Astrocyte (in vitro differentiated cells and primary cell): ENCODE results near the gene JPH3. TPM values are rescaled to one million over a fixed set of nuclear protein-coding genes. Genes with fewer than 3 reads are reported as not detected.

Experiments used
- DNase-seq: peaks from one replicate; pipeline ENCODE4 v3.0.0-alpha.2; 2010; ENCODE audit warnings: low read depth
- FAIRE-seq: peaks from 2 replicates; lab custom pipeline; 2011; peaks lifted over from hg19 to GRCh38; lab: Jason Lieb, UNC
- H2AFZ ChIP-seq: 2 replicates; pipeline ENCODE4 v1.6.0; 2012; ENCODE audit warnings: low read depth, low read length, inconsistent platforms
- H3K27ac ChIP-seq: 2 replicates; pipeline ENCODE4 v1.5.1; 2011; ENCODE audit warnings: low read depth, low read length, inconsistent platforms
- H3K27me3 ChIP-seq: 2 replicates; pipeline ENCODE4 v1.6.0; 2011; ENCODE audit warnings: low read length, inconsistent platforms; ENCODE audit not compliant: insufficient read depth
- H3K36me3 ChIP-seq: 2 replicates; pipeline ENCODE4 v1.5.1; 2011; ENCODE audit warnings: low read length, inconsistent platforms; ENCODE audit not compliant: insufficient read depth
- H3K4me1 ChIP-seq: 2 replicates; pipeline ENCODE4 v1.5.1; 2011; ENCODE audit warnings: low read length, inconsistent platforms; ENCODE audit not compliant: insufficient read depth
- H3K4me2 ChIP-seq: 2 replicates; pipeline ENCODE4 v1.6.0; 2012; ENCODE audit warnings: low read length, inconsistent platforms
- H3K4me3 ChIP-seq: 2 replicates; pipeline ENCODE4 v1.5.1; 2011; ENCODE audit warnings: low read depth, mild to moderate bottlenecking, low read length, inconsistent platforms; ENCODE audit not compliant: insufficient read depth
- H3K79me2 ChIP-seq: 2 replicates; pipeline ENCODE4 v1.6.0; 2012; ENCODE audit warnings: mild to moderate bottlenecking, low read length, inconsistent platforms; ENCODE audit not compliant: insufficient read depth
- H3K9ac ChIP-seq: 2 replicates; pipeline ENCODE4 v1.6.0; 2012; ENCODE audit warnings: mild to moderate bottlenecking, low read length, inconsistent platforms
- H3K9me3 ChIP-seq: 2 replicates; pipeline ENCODE4 v1.5.1; 2012; ENCODE audit warnings: low read depth, mild to moderate bottlenecking, low read length, inconsistent platforms; ENCODE audit not compliant: insufficient read depth
- H4K20me1 ChIP-seq: 2 replicates; pipeline ENCODE4 v1.6.0; 2012; ENCODE audit warnings: low read length, inconsistent platforms; ENCODE audit not compliant: insufficient read depth
- H3K27ac Mint-ChIP-seq: one replicate; pipeline ENCODE4 v1.8.0; 2021; ENCODE audit warnings: mild to moderate bottlenecking, mixed read lengths; ENCODE audit not compliant: unreplicated experiment
- H3K27me3 Mint-ChIP-seq: one replicate; pipeline ENCODE4 v1.8.0; 2021; ENCODE audit warnings: low read depth, mixed read lengths; ENCODE audit not compliant: unreplicated experiment
- H3K36me3 Mint-ChIP-seq: one replicate; pipeline ENCODE4 v1.8.0; 2021; ENCODE audit warnings: low read depth, mixed read lengths; ENCODE audit not compliant: unreplicated experiment
- H3K4me1 Mint-ChIP-seq: one replicate; pipeline ENCODE4 v1.8.0; 2021; ENCODE audit warnings: low read depth, mixed read lengths; ENCODE audit not compliant: unreplicated experiment
- H3K4me3 Mint-ChIP-seq: one replicate; pipeline ENCODE4 v1.8.0; 2021; ENCODE audit warnings: mild to moderate bottlenecking, moderate library complexity, mixed read lengths; ENCODE audit not compliant: unreplicated experiment
- H3K9me3 Mint-ChIP-seq: one replicate; pipeline ENCODE4 v1.8.0; 2021; ENCODE audit warnings: mild to moderate bottlenecking, mixed read lengths; ENCODE audit not compliant: unreplicated experiment
- CTCF ChIP-seq: IDR thresholded peaks from 2 replicates; pipeline ENCODE4 v1.5.1; 2011; ENCODE audit warnings: low read depth, mild to moderate bottlenecking, inconsistent platforms, low read length, moderate library complexity; ENCODE audit not compliant: insufficient read depth
- EZH2 ChIP-seq: IDR thresholded peaks from 2 replicates; pipeline ENCODE4 v1.6.1; 2012; ENCODE audit warnings: mild to moderate bottlenecking, low read length, inconsistent platforms; ENCODE audit not compliant: insufficient read depth
- total RNA-seq: library from RNA; stranded (reverse); gene quantifications from 2 replicates; pipeline ENCODE4 v1.2.1, GENCODE V29; 2021

Gene JPH3
- total RNA-seq, 1 donor from 2014 or later, result 8.6 TPM

GRCh38 chr16:87692756-87693155, 90.4 kb downstream of the JPH3 start:
- H3K79me2 ChIP-seq, result no peaks in the 10 kb centered on the region
- Mint-ChIP-seq H3K9me3 (no peaks in the 10 kb centered on the region), H3K36me3 (peaks cover 17% of the 10 kb centered on the region), H3K27ac (no peak overlapping the region), H3K27me3 (no peaks in the 10 kb centered on the region), H3K4me3 (no peak overlapping the region), H3K4me1 (no peaks in the 10 kb centered on the region)
- H2AFZ ChIP-seq, result no peak overlapping the region
- H3K4me3 ChIP-seq, result no peak overlapping the region
- H3K9ac ChIP-seq, result no peak overlapping the region
- no peaks in the 10 kb centered on the region for H3K4me1 ChIP-seq
- no peak for TF ChIP-seq EZH2
- no peak for TF ChIP-seq CTCF
- FAIRE-seq, result no peak
- H3K9me3 ChIP-seq, result no peaks in the 10 kb centered on the region
- H3K27me3 ChIP-seq, result no peaks in the 10 kb centered on the region
- H4K20me1 ChIP-seq, result peaks cover 4% of the 10 kb centered on the region
- H3K36me3 ChIP-seq, result no peaks in the 10 kb centered on the region
- H3K4me2 ChIP-seq, result no peak overlapping the region
- no peak for DNase-seq
- no peak overlapping the region for H3K27ac ChIP-seq

- FAIRE-seq, result no peak
- H3K4me3 ChIP-seq, result no peak overlapping the region
- H3K36me3 ChIP-seq, result no peaks in the 10 kb centered on the region
- no peak overlapping the region for H3K27ac ChIP-seq
- H3K79me2 ChIP-seq, result no peaks in the 10 kb centered on the region
- H3K36me3 Mint-ChIP-seq, result peaks cover 17% of the 10 kb centered on the region
- no peak overlapping the region for H2AFZ ChIP-seq
- no peaks in the 10 kb centered on the region for H3K27me3 Mint-ChIP-seq
- no peaks in the 10 kb centered on the region for H3K9me3 Mint-ChIP-seq
- H3K9me3 ChIP-seq, result no peaks in the 10 kb centered on the region
- H3K27me3 ChIP-seq, result no peaks in the 10 kb centered on the region
- no peak overlapping the region for H3K4me2 ChIP-seq
- H3K4me1 Mint-ChIP-seq, result no peaks in the 10 kb centered on the region
- H4K20me1 ChIP-seq, result peaks cover 4% of the 10 kb centered on the region
- H3K4me1 ChIP-seq, result no peaks in the 10 kb centered on the region
- DNase-seq, result no peak
- no peak overlapping the region for H3K4me3 Mint-ChIP-seq
- TF ChIP-seq CTCF (no peak), EZH2 (no peak)
- H3K9ac ChIP-seq, result no peak overlapping the region
- H3K27ac Mint-ChIP-seq, result no peak overlapping the region
Measured at GRCh38 chr16:87693827-87694226, 91.5 kb downstream of the JPH3 start.

- no peak overlapping the region for H3K4me3 Mint-ChIP-seq
Measured at GRCh38 chr16:87694441-87695125, 92.3 kb downstream of the JPH3 start.

More at GRCh38 chr16:87694441-87695125, 92.3 kb downstream of the JPH3 start:
- Mint-ChIP-seq H3K4me1 (no peaks in the 10 kb centered on the region), H3K27me3 (no peaks in the 10 kb centered on the region), H3K36me3 (peaks cover 17% of the 10 kb centered on the region), H3K9me3 (no peaks in the 10 kb centered on the region), H3K27ac (no peak overlapping the region)
- TF ChIP-seq CTCF, result no peak
- TF ChIP-seq EZH2, result no peak
- H4K20me1 ChIP-seq, result peaks cover 4% of the 10 kb centered on the region
- no peak overlapping the region for H3K4me3 ChIP-seq
- H3K27ac ChIP-seq, result no peak overlapping the region
- no peaks in the 10 kb centered on the region for H3K27me3 ChIP-seq
- FAIRE-seq, result no peak
- H3K4me1 ChIP-seq, result no peaks in the 10 kb centered on the region
- no peak overlapping the region for H3K4me2 ChIP-seq
- no peak overlapping the region for H2AFZ ChIP-seq
- no peaks in the 10 kb centered on the region for H3K79me2 ChIP-seq
- H3K9me3 ChIP-seq, result no peaks in the 10 kb centered on the region
- no peaks in the 10 kb centered on the region for H3K36me3 ChIP-seq
- no peak overlapping the region for H3K9ac ChIP-seq
- DNase-seq, result no peak
